Thyroid gland (tissue), 4 donors: ENCODE results near the gene PHLPP1.

Experiments
- CTCF ChIP-seq, 6 experiments: fragments of 200-600 bp in 3 of 6; fragments of 450-650 bp in 3 of 6; sonication (generic) in 3 of 6; IDR thresholded peaks; one replicate each; pipeline ENCODE4 v1.5.1; 2016 to 2019; ENCODE audit warnings: antibody characterized with exemption in 6 of 6, mild to moderate bottlenecking in 2 of 6, inconsistent platforms in 1 of 6, moderate library complexity in 1 of 6
- POLR2A ChIP-seq, 2 donors: fragments of 450-650 bp; IDR thresholded peaks; one replicate each; pipeline ENCODE4 v1.6.1; 2017; ENCODE audit warnings: antibody characterized with exemption in 2 of 2, mild to moderate bottlenecking in 2 of 2, moderate library complexity in 1 of 2

- TF ChIP-seq POLR2A (IDR thresholded peaks at IDR 0.05) (no peak), CTCF (IDR thresholded peaks at IDR 0.05) (no peak)
Measured at GRCh38 chr18:62825382-62825781, 110.0 kb downstream of the PHLPP1 start.
